ENCODE data around the gene ARID5B.

- TF ChIP-seq CTCF (IDR thresholded peaks at IDR 0.05), result no peak
- TF ChIP-seq RCOR1 (IDR thresholded peaks at IDR 0.05; ENCODE audit: low read length), result no peak
- TF ChIP-seq TAF1 (IDR thresholded peaks at IDR 0.05; ENCODE audit: borderline replicate concordance, low read depth, low read length), result no peak
- TF ChIP-seq PBX3 (IDR thresholded peaks at IDR 0.05), result peak; percentile 27; the same call in 1 of the 2 replicates
- TF ChIP-seq USF1 (IDR thresholded peaks at IDR 0.05; ENCODE audit: borderline replicate concordance, low read depth), result no peak
- TF ChIP-seq YY1 (IDR thresholded peaks at IDR 0.05; ENCODE audit: low read depth), result no peak
- TF ChIP-seq POLR2AphosphoS5 (IDR thresholded peaks at IDR 0.05; ENCODE audit: low read depth, low read length), result no peak
- TF ChIP-seq RXRA (IDR thresholded peaks at IDR 0.05; ENCODE audit: borderline replicate concordance, low read depth), result no peak
Measured at GRCh38 chr10:61993711-61994401, 92.4 kb downstream of the ARID5B start.
